Activated naive CD4-positive, alpha-beta T cell treated with anti-CD3 and anti-CD28 coated beads, Interleukin-2, amount 50 U/mL, for 16 hours (primary cell): ENCODE results near the gene MTRF1.

Experiments
- DNase-seq: peaks from one replicate; pipeline ENCODE4 v3.0.0-alpha.2; 2020

The MTRF1 gene, protein sequence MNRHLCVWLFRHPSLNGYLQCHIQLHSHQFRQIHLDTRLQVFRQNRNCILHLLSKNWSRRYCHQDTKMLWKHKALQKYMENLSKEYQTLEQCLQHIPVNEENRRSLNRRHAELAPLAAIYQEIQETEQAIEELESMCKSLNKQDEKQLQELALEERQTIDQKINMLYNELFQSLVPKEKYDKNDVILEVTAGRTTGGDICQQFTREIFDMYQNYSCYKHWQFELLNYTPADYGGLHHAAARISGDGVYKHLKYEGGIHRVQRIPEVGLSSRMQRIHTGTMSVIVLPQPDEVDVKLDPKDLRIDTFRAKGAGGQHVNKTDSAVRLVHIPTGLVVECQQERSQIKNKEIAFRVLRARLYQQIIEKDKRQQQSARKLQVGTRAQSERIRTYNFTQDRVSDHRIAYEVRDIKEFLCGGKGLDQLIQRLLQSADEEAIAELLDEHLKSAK

GRCh38 chr13:41263261-41263971 is at the start of gene MTRF1:
TSS of gene MTRF1 (minus strand) at chr13:41263576. CDS start at chr13:41260907, 2,669 bp downstream.
- DNase-seq, result peak; percentile 83

- no peak for DNase-seq
Measured at GRCh38 chr13:41313117-41313516, 49.7 kb upstream of the MTRF1 start.

DNA sequence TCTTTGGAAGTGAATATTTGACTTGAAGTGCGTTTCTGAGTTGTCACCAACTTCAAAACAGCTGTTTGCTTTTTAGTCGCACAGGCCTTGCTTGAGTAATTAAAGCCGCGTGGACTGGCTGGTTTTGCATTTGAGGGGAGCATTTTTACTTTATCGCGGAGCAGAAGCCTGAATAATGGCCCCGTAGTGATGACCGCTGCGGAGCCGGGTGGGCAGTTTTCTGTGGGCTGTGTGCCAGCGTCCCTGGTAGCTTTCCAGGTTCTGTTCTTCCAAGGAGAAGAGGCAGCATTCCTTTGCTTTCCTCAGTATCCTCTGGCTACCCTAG is 48.8 kb upstream of the MTRF1 start:
- no peak for DNase-seq

DNA sequence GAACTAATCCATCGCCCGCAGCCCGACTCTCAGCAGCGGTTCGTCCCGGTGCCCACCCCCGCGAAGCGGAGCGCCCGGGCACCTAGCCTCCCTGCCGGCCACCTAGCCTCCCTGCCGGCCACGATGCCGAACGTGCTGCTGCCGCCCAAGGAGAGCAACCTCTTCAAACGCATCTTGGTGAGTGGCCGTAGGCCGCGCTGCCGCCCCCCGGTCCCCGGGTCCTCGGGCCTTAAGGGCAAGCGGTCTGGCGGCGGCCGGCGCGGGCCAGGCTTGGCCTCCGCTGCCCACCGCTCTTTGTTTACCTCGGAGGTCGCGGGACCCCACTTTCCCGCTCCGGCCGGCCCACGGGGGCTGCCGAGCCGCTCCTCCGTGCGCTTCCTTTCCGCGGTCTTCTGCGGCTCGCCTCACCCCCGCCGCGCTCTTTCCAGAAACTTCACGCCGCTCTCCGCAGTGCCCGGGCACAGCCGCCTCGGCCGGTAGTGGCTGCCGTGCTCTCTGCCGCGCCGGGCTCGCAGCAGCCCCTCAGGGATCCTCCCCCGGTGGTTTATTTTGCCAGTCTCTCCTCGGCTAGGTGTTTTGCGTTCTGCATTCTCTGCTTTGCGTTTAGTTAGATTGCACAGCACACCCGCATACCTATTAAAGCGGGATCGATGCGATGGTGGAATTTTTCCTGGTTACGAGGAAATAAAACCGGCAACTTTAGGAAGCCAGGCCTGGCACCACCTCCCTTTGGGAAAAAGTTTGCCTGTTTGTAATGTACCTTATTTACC is 48.2 kb upstream of the MTRF1 start:
- DNase-seq, result peak; percentile 58

DNA sequence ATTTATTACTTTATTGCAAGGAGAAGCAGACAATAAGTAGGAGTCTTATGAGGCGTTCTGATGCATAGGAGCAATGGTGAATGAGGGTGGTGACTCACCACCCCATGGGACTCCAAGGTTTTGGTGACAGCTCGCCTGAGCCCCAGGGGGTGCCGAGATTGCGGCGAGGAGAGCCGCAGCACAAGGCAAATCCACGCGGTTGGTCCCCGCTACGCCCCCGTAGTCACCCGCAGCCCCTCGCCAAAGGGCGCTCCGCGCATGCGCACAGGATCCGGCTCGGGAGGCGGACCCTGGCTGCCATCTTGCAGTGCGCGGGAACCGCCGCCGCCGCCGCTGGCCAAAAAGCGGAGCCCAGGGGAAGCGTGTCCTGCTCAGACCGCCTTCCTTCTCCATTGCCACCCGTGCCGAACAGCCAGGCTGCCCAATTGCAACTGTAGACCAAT is 47.6 kb upstream of the MTRF1 start, which contains the start of gene NAA16:
NAA16 (plus strand) TSS at position 305 of the 443 bp plus-strand sequence. CDS start 262 bp downstream, outside the sequence.
- DNase-seq, result peak; percentile 98

DNA sequence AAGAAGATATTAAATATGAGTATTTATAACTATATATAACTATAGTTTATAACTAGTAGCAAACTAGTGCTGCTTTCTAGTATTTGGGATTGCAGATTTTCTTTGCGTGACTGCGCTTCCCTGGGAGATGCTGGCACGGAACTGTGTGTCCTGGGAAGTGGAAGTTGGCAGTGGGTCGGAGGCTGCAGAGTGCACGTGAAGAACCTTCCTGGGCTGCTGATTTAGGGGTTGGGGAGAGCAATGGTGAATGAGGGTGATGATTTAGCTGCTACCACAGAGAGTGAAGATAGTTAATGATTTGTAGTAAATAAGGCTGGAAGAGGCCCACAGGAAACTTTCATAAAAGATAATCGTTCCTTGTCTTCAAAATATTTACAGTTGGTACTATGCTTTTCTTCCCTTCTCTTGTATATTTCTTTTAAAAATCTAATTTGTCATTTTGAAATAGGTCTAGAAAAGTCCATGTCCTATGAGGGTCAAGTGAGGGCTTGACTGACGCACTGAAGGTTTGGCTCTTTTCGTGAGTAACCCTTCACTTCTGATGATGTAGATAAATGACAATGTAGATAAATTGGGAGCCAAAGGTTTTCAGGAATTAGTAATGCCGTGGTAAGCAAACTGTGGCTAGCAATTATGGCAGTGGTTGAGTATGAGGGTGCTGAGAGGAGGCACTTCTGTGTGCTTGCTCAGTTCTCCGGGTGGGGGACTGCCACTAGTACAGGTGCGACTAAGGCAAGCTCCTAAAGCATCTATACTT is 44.7 kb upstream of the MTRF1 start:
- no peak for DNase-seq

GRCh38 chr13:41306271-41307145 is 43.1 kb upstream of the MTRF1 start:
- no peak for DNase-seq

- DNase-seq, result no peak
Measured at GRCh38 chr13:41304551-41304950, 41.2 kb upstream of the MTRF1 start.

- no peak for DNase-seq
Measured at GRCh38 chr13:41302743-41303142, 39.4 kb upstream of the MTRF1 start.

GRCh38 chr13:41299316-41300094 is 36.1 kb upstream of the MTRF1 start:
- DNase-seq, result no peak

GRCh38 chr13:41296879-41297646 is 33.7 kb upstream of the MTRF1 start:
- DNase-seq, result no peak

DNA sequence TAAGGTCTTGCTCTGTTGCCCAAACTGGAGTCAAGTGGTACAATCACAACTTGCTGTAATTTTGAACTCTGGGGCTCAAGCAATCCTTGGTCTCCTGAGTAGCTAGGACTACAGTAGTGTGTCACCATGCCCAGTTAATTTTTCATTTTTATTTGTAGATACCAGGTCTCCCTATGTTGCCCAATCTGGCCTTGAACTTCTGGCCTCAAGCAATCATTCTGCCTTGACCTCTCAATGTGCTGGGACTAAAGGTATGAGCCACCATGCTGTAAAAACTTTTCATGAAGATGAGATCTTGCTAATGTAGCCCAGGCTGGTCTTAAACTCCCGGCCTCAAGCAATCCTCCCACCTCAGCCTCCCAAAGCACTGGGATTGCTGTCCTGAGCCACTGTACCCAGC is 32.6 kb upstream of the MTRF1 start:
- DNase-seq, result no peak

DNA sequence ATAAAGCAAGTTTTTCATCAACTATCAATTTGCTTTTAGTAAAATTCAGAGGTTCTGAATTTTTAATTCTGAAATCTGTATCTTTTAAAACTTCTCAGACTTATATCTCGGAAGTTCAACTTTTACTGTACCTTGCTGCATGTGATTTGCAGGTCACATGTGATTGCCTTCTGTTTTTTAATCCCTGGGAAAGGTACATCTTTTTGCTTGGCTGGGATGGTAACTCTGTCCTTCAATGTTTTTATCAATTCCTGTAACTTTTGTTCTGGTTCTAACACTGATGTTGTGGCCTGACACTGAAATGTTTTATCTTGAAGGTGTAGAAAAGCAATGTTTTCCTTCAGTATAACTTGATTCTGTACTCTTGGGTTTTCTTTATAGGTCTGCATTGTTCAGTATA is 31.5 kb upstream of the MTRF1 start:
- no peak for DNase-seq

- DNase-seq, result no peak
Measured at GRCh38 chr13:41293272-41293671, 29.9 kb upstream of the MTRF1 start.

- no peak for DNase-seq
Measured at GRCh38 chr13:41291246-41291645, 27.9 kb upstream of the MTRF1 start.

DNA sequence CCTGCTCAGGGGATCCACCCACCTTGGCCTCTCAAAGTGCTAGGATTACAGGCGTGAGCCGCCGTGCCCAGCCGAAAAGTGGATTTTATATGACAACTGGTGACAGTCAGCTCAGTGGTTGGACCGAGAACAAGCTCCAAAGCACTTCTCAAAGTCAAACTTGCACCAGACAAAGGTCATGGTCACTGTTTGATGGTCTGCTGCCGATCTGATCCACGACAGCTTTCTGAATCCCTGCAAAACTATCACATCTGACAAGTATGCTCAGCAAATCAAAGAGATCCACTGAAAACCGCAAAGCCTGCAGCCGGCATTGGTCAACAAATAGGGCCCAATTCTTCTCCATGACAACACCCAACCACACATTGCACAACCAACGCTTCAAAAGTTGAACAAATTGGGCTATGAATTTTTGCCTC is 26.1 kb upstream of the MTRF1 start:
- DNase-seq, result no peak

- no peak for DNase-seq
Measured at GRCh38 chr13:41286370-41286769, 23.0 kb upstream of the MTRF1 start.

- no peak for DNase-seq
Measured at GRCh38 chr13:41284512-41285288, 21.3 kb upstream of the MTRF1 start.

GRCh38 chr13:41282129-41282571 is 18.8 kb upstream of the MTRF1 start:
- DNase-seq, result no peak
